ENCODE data around the gene PROCA1. TPM values are rescaled to one million over a fixed set of nuclear protein-coding genes. Genes with fewer than 3 reads are reported as not detected.

Gene PROCA1
- total and polyA plus RNA-seq, 2 of the 13 experiments (the other 11 are each of a cell fraction or from before 2014, with no cell fraction given): 0.73 to 1.5 TPM

- TF ChIP-seq GZF1 (CRISPR knock-in tag; IDR thresholded peaks at IDR 0.05): no peak
- TF ChIP-seq MLXIP (CRISPR knock-in tag; IDR thresholded peaks at IDR 0.05; ENCODE audit: borderline replicate concordance): no peak; the same call in 1 of the 2 replicates
- TF ChIP-seq HNF1A (IDR thresholded peaks at IDR 0.05; ENCODE audit: low read depth): no peak
- TF ChIP-seq HNF1A (CRISPR knock-in tag; IDR thresholded peaks at IDR 0.05; ENCODE audit: borderline replicate concordance): peak; percentile 28; the same call in 1 of the 2 replicates
- TF ChIP-seq DNMT3B (CRISPR knock-in tag; conservative IDR thresholded peaks at IDR 0.05): 0 out of 2 replicates have a peak, but pooled peaks have one; percentile 17
- TF ChIP-seq ZZZ3 (CRISPR knock-in tag; IDR thresholded peaks at IDR 0.05; ENCODE audit: borderline replicate concordance): no peak
- TF ChIP-seq ZSCAN5A (CRISPR knock-in tag; IDR thresholded peaks at IDR 0.05; ENCODE audit: borderline replicate concordance): peak; percentile 64; the same call in 1 of the 2 replicates
- peak; percentile 53; the same call in 1 of the 2 replicates for TF ChIP-seq CREBL2 (CRISPR knock-in tag; IDR thresholded peaks at IDR 0.05; ENCODE audit: borderline replicate concordance)
- no peak for TF ChIP-seq ZNF17 (CRISPR knock-in tag; IDR thresholded peaks at IDR 0.05)
- peak; percentile 68; the same call in 1 of the 2 replicates for TF ChIP-seq ZNF318 (CRISPR knock-in tag; IDR thresholded peaks at IDR 0.05)
Measured at GRCh38 chr17:28725660-28726225, 14.1 kb upstream of the PROCA1 start (continued).

Data from HepG2 (cell line).